GM18526 (cell line): ENCODE measurements around the gene KPNB1.

Experiments used
- POLR2A ChIP-seq: IDR thresholded peaks from 3 replicates; pipeline ENCODE4 v1.6.1; 2011; ENCODE audit not compliant: insufficient read length; ENCODE audit errors: extremely low read depth

Gene KPNB1

DNA sequence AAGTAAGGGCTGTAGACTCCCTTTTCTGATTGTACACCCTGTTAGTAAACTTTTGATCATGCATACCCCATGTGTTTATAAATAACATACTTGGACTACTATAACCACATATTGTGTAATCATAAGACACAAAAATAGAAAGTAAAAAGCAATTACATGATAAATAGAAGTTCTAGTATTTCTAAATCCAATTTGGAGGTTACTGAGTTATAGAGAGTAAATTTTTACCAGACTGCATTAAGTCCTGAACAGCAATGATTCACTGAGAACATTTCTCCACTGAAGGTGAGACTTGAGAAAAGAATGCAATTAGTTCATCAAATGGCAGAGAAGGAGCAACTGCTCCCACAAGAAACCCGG lies 36.5 kb downstream of the KPNB1 start:
- TF ChIP-seq POLR2A = no peak

DNA sequence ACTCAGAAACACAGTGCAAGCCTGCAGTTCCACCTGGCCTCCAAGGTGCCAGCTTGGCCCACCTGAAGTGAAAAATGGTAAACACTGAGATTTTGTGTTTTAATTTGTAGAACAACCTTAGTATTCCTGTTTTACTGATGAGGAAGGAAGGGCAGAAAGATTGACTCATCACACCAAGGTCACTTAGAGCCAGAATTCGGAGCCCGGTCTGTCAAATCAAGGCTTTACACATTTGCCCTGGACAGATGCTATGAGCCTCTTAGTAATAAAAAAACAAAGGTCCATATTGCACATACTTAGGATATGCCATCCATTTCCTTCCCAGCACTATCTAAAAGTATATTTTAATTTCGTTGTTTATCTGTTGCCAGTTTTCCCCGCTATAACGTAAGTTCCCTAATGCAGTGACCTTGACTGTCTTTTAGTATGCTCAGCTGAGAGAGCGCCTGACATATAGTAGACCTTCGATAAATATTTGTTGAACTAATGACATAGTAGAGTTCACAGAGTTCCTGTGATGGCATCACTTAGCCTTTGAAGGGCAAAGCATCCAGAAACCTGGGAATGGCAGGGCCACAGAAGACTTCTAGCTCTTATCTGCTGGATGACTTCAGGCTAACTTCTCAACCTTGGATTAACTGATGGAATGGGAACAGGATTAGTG lies 37.1 kb downstream of the KPNB1 start:
- no peak for TF ChIP-seq POLR2A

GRCh38 chr17:47687328-47687690 lies 37.6 kb downstream of the KPNB1 start:
- TF ChIP-seq POLR2A = no peak

GRCh38 chr17:47687748-47688147 lies 38.0 kb downstream of the KPNB1 start:
- no peak for TF ChIP-seq POLR2A

DNA sequence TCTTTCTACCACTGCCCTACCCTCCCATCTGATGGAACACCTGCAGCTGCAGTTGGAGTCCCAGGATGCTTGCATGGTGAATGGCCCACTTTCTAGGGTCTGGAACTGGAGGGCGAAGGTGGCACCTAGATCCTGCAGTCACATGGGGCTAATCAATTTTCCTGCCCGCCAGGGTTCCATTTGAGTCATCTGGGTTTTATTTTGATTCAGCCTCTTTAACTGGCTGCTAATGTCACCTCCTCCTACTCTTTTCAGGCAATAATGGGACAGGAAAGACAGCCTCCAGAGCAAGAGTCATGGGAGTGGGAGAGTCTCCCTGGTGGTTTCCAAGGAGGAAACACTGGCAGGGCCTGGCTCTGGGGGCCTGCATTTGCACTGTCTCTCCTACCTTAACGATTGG lies 40.4 kb downstream of the KPNB1 start:
- TF ChIP-seq POLR2A = no peak

DNA sequence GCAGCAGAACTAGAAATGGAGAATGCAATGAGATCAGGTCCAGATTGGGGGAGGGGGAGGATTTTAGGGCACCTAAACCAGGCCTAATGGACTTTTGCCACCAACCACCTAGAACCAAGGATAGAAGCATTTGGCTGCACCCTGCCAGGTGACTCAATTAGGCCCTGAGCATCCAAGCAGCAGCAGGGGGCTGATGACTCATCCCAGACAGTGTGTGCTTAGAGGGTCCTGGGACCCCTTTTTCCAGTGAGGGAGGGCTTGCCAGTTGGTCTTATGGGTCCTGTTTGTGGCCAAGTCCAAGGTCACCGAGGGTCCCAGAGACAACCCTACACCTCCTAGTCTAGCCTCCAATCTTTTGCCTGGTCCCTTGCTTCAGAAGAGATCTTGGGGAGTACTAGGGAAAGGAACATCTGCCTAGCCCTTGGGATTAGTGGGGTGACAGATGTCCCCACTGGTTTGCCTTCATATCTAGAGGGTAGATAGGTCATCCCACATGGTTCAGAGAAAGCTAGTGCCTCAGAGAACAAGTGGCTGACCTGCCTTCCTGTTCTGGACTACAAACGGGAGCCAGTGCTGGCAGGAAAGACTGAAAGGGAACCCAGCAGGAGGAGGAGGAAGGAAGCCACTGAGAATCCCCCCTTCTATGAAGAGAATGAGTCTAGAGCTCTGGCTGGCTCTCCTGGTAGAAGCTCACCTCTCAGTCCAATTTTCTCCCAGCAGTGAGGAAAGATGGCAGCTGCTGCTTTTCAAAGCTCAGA lies 42.6 kb downstream of the KPNB1 start:
- TF ChIP-seq POLR2A = no peak

- no peak for TF ChIP-seq POLR2A
Measured at GRCh38 chr17:47692895-47693730, 43.4 kb downstream of the KPNB1 start.

DNA sequence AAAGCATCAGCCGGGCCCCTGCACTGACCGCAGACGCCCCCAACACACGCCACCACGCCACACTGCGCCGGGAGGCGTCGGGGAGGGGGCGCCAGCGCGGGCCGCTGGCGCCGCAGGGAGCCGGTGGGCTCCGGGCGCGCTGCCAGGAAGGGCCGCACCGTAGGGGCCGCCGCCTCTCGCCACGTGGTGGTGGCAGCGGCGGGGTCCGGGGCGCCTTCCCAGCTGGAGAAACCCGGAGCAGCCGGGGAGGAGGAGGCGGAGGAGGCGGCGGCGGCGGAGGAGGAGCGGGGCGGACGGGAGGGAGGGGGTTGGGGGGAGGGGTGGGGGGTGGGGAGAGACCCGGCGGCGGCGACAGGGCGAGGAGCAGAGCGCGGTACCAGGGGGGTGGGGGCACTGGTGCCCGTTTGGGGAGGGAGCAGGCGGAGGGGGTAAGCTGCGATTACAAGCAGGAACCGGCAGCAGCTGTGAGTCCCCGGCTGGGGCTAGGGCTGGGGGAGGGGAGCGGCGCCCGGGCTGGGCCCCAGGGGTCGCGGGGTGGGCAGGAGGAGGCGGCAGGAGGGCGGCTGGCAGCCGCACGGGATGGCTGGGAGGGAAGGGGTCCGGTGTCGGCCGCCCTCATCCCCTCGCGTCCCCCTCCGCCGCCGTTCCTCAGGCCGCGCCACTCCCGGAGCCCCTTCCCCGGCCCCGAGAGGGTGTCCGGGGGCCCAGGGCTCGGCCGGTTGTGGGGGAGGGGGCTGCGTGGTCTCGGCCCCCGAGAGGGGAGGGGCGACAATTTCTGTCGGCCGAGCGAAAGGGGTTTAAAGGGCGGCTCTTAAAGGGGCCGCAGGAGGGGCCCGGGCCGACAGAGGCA lies 44.2 kb downstream of the KPNB1 start, which contains the start of gene TBKBP1:
TSS of gene TBKBP1 (plus strand) at position 431 of the 850 bp plus-strand sequence. CDS start 1,952 bp downstream, outside the sequence.
- no peak for TF ChIP-seq POLR2A

- no peak for TF ChIP-seq POLR2A
Measured at GRCh38 chr17:47694581-47695428, 45.1 kb downstream of the KPNB1 start.

DNA sequence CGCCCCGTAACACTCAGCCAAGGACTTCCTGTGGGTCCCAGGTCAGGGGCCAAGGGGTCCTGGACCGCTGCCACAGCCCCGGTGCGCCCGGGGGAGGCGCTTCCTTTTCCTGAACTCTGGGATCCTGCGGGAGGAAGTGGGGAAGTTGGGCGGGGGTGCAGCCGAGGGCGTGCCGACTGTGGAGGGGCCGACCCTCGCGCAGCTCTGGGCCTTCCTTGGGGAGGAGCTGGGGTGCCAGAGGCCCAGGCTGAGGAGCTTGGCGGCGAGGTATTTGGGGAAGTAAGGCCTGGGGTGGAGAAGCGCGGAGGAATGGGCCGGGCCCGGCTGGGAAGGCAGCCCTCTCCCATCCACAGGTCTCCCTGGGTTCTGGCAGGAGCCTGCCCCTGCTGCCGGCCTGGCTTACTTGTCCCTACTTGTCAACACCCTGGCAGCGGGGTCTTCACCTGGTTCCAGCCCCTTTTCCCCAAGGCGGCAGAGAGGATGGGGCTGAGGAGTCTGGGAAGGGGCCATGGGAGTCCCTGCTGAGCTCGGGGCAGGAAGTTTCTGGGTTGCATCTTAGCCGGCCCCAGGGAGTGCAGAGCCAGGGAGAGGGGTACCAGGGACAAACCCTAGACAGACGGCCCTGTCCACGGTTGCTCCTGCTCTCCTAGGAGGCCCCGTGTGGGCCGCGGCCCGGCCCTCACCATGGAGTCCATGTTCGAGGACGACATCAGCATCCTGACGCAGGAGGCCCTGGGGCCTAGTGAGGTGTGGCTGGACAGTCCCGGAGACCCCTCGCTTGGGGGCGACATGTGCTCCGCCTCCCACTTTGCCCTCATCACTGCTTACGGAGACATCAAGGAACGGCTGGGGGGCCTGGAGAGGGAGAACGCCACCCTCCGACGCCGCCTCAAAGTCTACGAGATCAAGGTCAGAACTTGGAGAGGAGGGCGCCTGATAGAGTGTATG lies 46.0 kb downstream of the KPNB1 start:
- TF ChIP-seq POLR2A = no peak

DNA sequence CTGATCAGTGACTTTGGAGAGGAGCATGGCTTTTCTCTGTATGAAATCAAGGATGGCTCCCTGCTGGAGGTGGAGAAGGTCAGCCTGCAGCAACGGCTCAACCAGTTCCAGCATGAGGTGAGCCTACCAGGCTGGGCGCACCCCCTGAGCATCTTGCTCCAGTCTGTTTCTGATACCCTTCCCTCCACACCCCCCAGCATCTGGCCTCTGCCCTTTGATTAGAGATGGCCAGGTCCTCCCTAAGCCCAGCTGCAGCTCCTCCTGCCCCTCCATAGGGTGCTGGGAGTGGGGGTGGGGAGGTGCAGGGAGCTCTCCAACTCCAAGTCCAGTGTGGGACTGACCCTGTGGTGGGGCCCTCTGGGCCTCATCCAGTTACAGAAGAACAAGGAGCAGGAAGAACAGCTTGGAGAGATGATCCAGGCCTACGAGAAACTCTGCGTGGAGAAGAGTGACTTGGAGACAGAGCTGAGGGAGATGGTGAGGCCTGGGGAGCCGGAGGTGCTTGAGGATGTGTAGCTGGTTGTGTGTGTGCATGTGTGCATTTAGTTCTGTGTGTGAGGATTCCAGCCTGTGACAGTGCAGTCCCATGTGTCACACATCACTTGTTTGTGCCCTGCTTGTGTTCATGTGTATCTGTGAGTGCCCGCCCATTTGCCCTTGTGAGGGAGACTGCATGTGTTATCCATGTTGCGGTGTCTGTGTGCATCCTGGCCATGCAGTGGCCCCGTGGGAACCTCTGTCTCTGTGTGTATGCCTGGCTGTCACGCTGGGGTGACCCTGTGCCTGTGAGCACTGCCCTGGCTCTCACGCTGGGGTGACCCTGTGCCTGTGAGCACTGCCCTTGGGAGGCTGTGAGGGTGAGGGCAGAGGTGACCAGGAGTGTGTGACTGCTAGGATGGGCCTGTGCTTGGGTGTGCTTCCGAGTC lies 47.3 kb downstream of the KPNB1 start:
- no peak for TF ChIP-seq POLR2A
